ENCODE results near the gene POLR2B. TPM values are rescaled to one million over a fixed set of nuclear protein-coding genes. Genes with fewer than 3 reads are reported as not detected.

POLR2B gene
- total RNA-seq, 1 experiment from 2014 or later = 108 TPM

DNA sequence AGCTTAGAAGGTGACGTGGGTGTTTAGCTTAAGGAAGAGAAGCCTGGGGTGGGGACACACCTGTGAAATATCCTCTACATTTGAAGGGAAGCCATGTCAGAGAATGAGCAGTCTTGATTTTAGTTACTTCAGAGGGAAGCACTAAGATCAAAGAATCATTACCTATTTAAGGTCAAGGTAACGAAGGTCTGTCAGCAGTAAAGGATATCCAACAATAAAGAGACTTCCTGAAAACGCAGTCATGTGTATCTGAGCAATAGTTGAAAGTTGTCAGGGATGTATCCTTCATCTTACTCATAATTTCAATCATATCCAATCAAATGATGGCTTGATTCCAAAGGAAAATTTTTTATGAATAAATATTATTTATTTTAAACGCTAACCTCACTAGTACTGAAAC lies 98.0 kb downstream of the POLR2B start:
- H2BK12ac ChIP-seq (ENCODE audit: insufficient read length, low read depth, low read length) = no peak overlapping the region
- no peak overlapping the region for H2BK5ac ChIP-seq (ENCODE audit: insufficient read length, low read length)
- no peaks in the 10 kb centered on the region for H3K27me3 ChIP-seq (ENCODE audit: insufficient read depth, low read length)
- H2BK120ac ChIP-seq (ENCODE audit: low read depth, low read length, poor library complexity, severe bottlenecking) = no peak overlapping the region
- H3K27ac Mint-ChIP-seq = peak overlapping the region in 1 of 3 experiments; percentile 24; a peak in 2 of 7 replicates
- H3K23ac ChIP-seq (ENCODE audit: insufficient read length, low read depth, low read length) = no peak overlapping the region
- no peak for DNase-seq
- H3K23me2 ChIP-seq (ENCODE audit: insufficient read length, low read depth, low read length, poor library complexity, severe bottlenecking) = no peaks in the 10 kb centered on the region
- H3K9ac ChIP-seq (ENCODE audit: extremely low read depth, insufficient read length, low read length) = no peak overlapping the region
- WGBS (ENCODE audit: extremely low coverage, insufficient read length, low lambda C conversion rate) = no CpG with 5 or more reads among the region's 4 CpGs
- no peaks in the 10 kb centered on the region for H3K9me3 ChIP-seq (ENCODE audit: control insufficient read depth, low read depth, low read length)
- no peak overlapping the region for H4K91ac ChIP-seq (ENCODE audit: insufficient read length, low read depth, low read length)
- H4K5ac ChIP-seq (ENCODE audit: insufficient read length, low read depth, low read length) = no peak overlapping the region
- no peak overlapping the region for H3K4me3 Mint-ChIP-seq
- H3K4me1 Mint-ChIP-seq = peaks cover 29 to 38% of the 10 kb centered on the region in 2 experiments
- no peaks in the 10 kb centered on the region for H4K20me1 ChIP-seq (ENCODE audit: control insufficient read depth, insufficient read depth, insufficient read length)
- H3K14ac ChIP-seq (ENCODE audit: insufficient read depth, low read length) = no peak overlapping the region
- no peak overlapping the region for H3K4me2 ChIP-seq (ENCODE audit: insufficient read depth, insufficient read length, low read length)
- peaks cover 6% of the 10 kb centered on the region for H3K27me3 Mint-ChIP-seq (ENCODE audit: low read depth)
- H3K4me1 ChIP-seq (ENCODE audit: insufficient read depth, low read length) = peaks cover 9% of the 10 kb centered on the region
- H2AK5ac ChIP-seq (ENCODE audit: insufficient read length, low read length) = no peak overlapping the region
- H2BK15ac ChIP-seq (ENCODE audit: low read depth, low read length) = no peak overlapping the region
- no peak overlapping the region for H3K18ac ChIP-seq (ENCODE audit: insufficient read length, low read depth, low read length)
- H3K4ac ChIP-seq (ENCODE audit: low read depth, low read length) = no peak overlapping the region
- no peak overlapping the region for H3K27ac ChIP-seq (ENCODE audit: insufficient read length, low read depth, low read length)
- TF ChIP-seq, protein P1, sequence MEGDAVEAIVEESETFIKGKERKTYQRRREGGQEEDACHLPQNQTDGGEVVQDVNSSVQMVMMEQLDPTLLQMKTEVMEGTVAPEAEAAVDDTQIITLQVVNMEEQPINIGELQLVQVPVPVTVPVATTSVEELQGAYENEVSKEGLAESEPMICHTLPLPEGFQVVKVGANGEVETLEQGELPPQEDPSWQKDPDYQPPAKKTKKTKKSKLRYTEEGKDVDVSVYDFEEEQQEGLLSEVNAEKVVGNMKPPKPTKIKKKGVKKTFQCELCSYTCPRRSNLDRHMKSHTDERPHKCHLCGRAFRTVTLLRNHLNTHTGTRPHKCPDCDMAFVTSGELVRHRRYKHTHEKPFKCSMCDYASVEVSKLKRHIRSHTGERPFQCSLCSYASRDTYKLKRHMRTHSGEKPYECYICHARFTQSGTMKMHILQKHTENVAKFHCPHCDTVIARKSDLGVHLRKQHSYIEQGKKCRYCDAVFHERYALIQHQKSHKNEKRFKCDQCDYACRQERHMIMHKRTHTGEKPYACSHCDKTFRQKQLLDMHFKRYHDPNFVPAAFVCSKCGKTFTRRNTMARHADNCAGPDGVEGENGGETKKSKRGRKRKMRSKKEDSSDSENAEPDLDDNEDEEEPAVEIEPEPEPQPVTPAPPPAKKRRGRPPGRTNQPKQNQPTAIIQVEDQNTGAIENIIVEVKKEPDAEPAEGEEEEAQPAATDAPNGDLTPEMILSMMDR (conservative IDR thresholded peaks at IDR 0.05) = no peak
- H2AFZ ChIP-seq (ENCODE audit: low read length) = peak overlapping the region; percentile 11
- no peaks in the 10 kb centered on the region for H3K36me3 Mint-ChIP-seq (ENCODE audit: insufficient read depth in 1 of 3, low read depth in 3 of 3)
- no peak overlapping the region for H4K8ac ChIP-seq (replicated peaks; ENCODE audit: insufficient read length, low read depth, low read length)
- H3K9me3 Mint-ChIP-seq = no peaks in the 10 kb centered on the region; a peak in 1 of 5 replicates
- no peaks in the 10 kb centered on the region for H3K79me1 ChIP-seq (ENCODE audit: insufficient read depth, low read depth, low read length, poor library complexity, severe bottlenecking)
- no peak overlapping the region for H3K56ac ChIP-seq (ENCODE audit: insufficient read length, low read depth, low read length)
- H3K79me2 ChIP-seq (ENCODE audit: insufficient read depth, low read length) = no peaks in the 10 kb centered on the region
- no peak overlapping the region for H2BK20ac ChIP-seq (ENCODE audit: low read depth, low read length, poor library complexity, severe bottlenecking)
- no peak overlapping the region for H3T11ph ChIP-seq (ENCODE audit: low read length)

Data from H9 (cell line).